ENCODE results near the gene ITPR1.

The ITPR1 gene

DNA sequence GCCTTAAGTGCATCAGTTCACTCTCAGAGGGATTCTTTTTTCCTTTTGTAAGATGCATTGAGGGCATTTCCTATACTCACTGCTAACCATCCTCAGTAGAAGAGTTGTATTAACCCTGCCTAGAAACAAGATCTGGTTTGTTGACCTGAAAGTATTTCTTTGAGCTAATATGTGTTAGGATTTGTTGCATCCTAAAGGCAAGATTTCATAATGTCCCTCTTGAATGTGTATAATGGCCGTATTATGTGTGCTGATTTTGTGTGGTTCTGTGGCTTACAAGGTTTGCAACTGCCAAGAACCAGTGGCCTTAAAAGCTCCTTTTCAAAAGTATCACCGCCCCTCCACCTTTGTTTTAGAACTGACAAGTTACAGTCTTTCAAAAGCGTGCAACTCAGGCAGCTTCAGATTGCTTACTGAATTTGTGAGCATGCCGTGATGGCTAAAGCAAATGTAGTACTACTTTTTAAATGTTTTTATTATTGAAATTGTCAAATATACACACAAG is 304.1 kb downstream of the ITPR1 start:
- DNase-seq = no peak

- DNase-seq = no peak
Measured at GRCh38 chr3:4799266-4800256, 306.4 kb downstream of the ITPR1 start.

GRCh38 chr3:4800595-4800994 is 307.4 kb downstream of the ITPR1 start:
- DNase-seq = no peak

DNA sequence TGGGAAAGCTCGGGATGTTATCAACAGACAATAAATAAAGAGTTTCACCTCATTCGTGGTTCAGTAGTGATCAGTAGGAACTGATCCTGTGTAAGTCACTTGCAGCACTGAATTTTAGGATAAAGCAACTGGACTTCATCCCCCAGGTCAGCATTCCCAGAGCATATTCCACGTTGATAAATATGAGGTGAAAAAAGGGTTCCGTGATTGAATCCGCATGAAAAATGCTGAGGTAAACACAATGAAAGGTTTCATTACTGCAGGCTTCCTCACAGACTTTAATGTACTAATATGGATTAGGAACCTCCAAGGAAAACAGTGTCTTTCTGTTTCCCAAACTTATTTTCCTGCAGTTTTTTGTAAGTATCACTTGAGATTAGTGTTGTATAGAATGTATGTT is 308.7 kb downstream of the ITPR1 start:
- no peak for DNase-seq

GRCh38 chr3:4802903-4803302 is 309.8 kb downstream of the ITPR1 start:
- DNase-seq = no peak

DNA sequence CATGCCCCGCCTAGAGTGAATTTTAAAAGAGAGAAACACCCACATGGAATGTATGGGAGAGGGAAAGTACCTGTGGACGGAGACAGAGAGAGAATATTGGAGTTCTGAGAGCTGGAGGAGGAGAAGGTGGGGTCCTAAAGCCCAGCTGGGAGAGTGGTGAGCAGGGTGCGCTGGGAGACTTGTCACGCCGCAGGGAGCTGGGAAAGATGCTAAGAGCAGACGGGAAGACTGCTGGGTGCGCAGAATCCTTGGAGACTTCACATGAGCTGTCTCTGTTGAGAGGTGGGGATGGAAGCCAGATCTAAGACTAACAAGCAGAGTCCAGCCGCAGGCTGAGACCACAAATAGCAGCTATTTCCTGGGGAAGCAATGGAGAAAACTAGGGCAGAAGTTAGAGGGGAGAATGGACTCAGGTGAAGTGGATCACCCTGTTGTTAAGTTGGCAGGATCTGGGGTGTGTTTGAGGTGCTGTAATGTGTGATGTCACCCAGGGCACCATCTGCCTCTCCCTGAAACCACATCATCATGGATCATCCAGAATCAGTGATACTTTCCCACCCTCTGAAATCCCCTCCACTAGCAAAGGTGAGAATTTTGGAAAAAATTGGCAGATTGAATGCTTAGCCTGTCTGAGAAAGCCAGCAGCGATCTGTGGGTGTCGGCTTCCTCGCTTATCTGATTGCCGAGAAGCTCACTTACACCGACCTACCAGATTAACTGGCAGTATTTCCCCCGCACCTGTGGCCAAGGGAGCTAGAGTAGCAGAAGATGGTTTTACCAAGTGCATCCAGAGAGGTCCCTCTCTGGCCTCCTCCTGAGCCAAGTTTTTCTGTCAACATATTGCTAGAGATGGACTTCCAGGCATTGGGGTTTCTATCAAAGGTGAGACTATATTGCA is 311.3 kb downstream of the ITPR1 start:
- DNase-seq = no peak

DNA sequence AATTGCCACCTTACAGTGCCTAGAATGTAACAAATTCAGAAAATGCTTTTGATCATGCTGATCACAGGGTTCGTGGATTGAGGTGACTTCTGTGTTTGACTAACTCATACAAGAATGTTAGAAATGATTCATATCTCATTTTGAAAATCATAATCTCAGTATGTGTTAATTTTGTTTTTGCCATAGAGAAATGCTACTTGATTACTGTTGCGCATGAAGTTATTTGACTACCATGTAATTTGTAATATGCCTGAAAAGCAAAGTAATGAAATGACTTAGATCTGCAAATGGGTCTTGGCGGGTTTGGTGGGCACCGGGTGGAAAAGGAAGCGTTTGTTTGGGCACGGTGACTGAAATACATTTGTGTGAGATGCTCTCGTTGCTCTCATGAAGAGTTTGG is 312.5 kb downstream of the ITPR1 start:
- DNase-seq = no peak

- no peak for DNase-seq
Measured at GRCh38 chr3:4806535-4807108, 313.5 kb downstream of the ITPR1 start.

GRCh38 chr3:4807381-4808280 is 314.5 kb downstream of the ITPR1 start:
- no peak for DNase-seq

DNA sequence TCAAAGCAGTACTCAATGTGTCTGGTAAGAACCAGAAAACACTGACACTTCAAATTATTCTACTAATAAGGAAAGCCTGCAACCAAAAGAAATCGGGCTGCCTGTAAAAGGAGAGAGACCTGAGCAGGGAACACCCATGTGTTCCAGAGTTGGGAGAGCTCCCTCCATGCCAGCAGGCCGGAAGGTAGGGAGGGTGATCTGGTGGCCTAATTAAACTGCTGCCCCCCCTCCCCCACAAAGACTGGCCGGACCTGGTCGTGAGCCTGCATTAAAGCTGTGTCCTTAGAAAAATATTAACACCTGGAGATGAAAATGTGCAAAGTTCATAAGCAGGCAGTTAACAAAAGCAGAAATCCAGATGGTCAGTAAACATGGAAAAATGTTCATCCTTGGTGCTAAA is 315.5 kb downstream of the ITPR1 start:
- DNase-seq = no peak

DNA sequence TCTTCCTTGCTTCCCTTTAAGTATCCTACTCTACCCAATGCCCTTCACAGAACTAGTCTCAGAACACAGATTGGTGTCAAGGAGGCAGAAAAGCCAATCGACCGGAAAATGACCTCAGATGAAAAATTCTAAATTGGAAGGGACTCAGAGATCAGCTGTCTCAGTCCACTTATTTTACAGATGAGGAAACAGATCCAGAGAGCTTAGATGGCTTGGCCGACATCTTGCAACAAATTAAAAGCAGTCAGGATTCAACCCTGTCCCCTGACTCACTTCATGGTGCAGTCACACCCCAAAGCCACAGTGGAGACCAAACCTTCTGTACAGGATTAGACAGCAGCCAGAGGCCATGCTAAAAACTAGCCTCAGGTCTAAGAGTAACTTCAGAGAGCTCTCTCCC is 316.8 kb downstream of the ITPR1 start:
- DNase-seq = no peak

GRCh38 chr3:4812591-4812990 is 319.4 kb downstream of the ITPR1 start:
- no peak for DNase-seq

DNA sequence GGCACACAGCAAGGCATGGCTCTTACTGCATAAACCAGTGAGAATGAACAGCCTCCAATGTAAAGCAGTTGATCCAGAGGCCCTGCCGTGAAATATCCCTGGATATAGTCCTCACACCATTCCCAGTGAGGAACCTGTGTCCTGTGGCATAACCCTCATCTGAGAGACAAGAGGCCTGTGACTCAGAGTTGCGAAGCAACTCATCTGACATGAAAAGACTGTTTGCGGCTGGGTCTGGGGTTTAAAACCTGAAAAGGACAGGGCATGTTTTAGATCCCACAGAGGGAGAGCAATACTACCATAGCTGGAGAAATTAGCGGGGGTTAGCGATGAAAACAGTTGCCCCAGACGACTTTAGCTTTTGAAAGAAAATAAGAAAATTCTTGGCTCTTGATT is 320.8 kb downstream of the ITPR1 start:
- no peak for DNase-seq

GRCh38 chr3:4814305-4814903 is 321.3 kb downstream of the ITPR1 start:
- no peak for DNase-seq

DNA sequence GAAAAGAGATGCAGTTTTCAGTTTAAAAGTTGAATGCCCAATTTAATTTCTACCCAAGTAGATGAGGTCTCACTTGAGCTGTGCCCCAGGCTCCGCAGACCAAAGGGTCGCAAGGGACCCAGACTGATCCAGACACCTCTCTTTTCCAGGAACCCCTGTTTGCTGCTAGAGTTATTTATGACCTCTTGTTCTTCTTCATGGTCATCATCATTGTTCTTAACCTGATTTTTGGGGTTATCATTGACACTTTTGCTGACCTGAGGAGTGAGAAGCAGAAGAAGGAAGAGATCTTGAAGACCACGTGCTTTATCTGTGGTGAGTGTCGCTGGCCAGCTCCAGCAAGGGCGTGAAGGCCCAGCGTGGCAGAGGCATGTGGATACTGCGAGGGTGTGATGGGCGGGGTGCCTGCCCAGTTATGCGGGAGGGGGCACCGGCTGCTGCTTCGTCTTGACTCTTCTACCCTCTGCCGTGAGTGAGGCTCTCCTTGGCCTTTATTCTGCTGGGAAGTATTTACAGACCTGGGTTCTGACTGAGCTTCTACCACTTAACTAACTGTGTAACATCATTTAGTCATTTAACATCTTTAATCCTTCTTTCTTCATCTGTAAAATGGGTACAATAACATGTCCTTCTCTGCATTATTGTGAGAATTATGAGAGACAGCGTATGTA is 321.9 kb downstream of the ITPR1 start:
- no peak for DNase-seq

- DNase-seq = no peak
Measured at GRCh38 chr3:4816306-4816705, 323.2 kb downstream of the ITPR1 start.

DNA sequence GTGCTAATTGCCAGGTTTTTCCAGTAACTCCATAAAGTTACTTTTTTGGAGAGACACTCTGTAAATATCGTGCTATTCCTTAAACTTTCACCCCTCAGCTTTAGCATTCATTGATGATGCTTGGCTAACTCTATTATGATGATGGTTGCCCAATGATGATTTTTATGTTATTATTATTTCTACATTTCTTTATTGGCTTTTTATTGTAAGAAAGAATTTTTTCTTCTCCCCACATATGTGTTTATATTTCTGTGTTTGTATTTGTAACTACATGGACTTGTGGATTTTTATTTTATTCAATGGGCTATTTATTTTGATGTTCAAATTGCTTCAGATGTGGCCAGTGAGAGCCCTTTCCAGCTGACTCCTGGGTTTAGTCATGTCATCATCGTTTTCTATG is 323.6 kb downstream of the ITPR1 start:
- DNase-seq = no peak

GRCh38 chr3:4817128-4817527 is 324.0 kb downstream of the ITPR1 start:
- no peak for DNase-seq

- no peak for DNase-seq
Measured at GRCh38 chr3:4818164-4818563, 325.0 kb downstream of the ITPR1 start.

- DNase-seq = no peak
Measured at GRCh38 chr3:4818986-4819693, 326.0 kb downstream of the ITPR1 start.
